H1 (cell line): ENCODE measurements around the gene PGBD5. TPM values are rescaled to one million over a fixed set of nuclear protein-coding genes. Genes with fewer than 3 reads are reported as not detected.

Source experiments
- CTCF ChIA-PET: fragments of 300-600 bp; sonication (Branson Sonifier 250); formaldehyde crosslinking; loops from one replicate; lab custom pipeline; 2021; ENCODE audit not compliant: partially characterized antibody; lab: Charles Lee
- POLR2A ChIA-PET: fragments of 300-600 bp; sonication (Branson Sonifier 250); formaldehyde crosslinking; loops from one replicate; lab custom pipeline; 2021; ENCODE audit warnings: inconsistent platforms; ENCODE audit not compliant: partially characterized antibody; lab: Charles Lee
- DNase-seq, 2 experiments: peaks; one replicate each; pipeline versions ENCODE4 v3.0.0 to v3.0.0-alpha.2; 2010 to 2022; ENCODE audit warnings: low spot score in 2 of 2, low read depth in 1 of 2, mixed read lengths in 1 of 2
- FAIRE-seq: peaks from 2 replicates; lab custom pipeline; 2011; peaks lifted over from hg19 to GRCh38; lab: Jason Lieb, UNC
- H2AFZ ChIP-seq: 2 replicates; pipeline ENCODE4 v1.8.1; 2012; ENCODE audit warnings: low read length, inconsistent platforms
- H2AK5ac ChIP-seq: 2 replicates; pipeline ENCODE4 v1.6.1; 2013; ENCODE audit warnings: low read depth, low read length
- H2BK120ac ChIP-seq: replicated peaks from 2 replicates; pipeline ENCODE3; 2013; ENCODE audit warnings: low read depth, low read length, inconsistent platforms
- H2BK12ac ChIP-seq: 2 replicates; pipeline ENCODE4 v1.6.1; 2013; ENCODE audit warnings: low read depth, low read length
- H2BK15ac ChIP-seq: 2 replicates; pipeline ENCODE4 v1.6.1; 2013; ENCODE audit warnings: low read length
- H2BK20ac ChIP-seq: 2 replicates; pipeline ENCODE4 v1.6.1; 2013; ENCODE audit warnings: low read length
- H2BK5ac ChIP-seq: 2 replicates; pipeline ENCODE4 v1.6.1; 2013; ENCODE audit warnings: low read depth, low read length
- H3K14ac ChIP-seq: 2 replicates; pipeline ENCODE4 v1.6.1; 2013; ENCODE audit warnings: inconsistent platforms; ENCODE audit not compliant: insufficient read length
- H3K18ac ChIP-seq: 2 replicates; pipeline ENCODE4 v1.6.1; 2013; ENCODE audit warnings: low read length; ENCODE audit errors: extremely low read depth
- H3K23ac ChIP-seq: 2 replicates; pipeline ENCODE4 v1.6.1; 2013; ENCODE audit warnings: inconsistent platforms; ENCODE audit not compliant: insufficient read length
- H3K23me2 ChIP-seq: 2 replicates; pipeline ENCODE4 v1.6.1; 2013; ENCODE audit warnings: low read depth, low read length
- H3K27ac ChIP-seq: 2 replicates; pipeline ENCODE4 v1.6.1; 2011; ENCODE audit warnings: low read depth, low read length, inconsistent platforms
- H3K27me3 ChIP-seq, 4 experiments: replicated peaks in 1 of 4; 1 replicate in 1 of 4; 2 replicates in 3 of 4; pipeline versions ENCODE4 v1.6.1 to v1.8.1; 2011 to 2013; ENCODE audit warnings: low read length in 3 of 4, mild to moderate bottlenecking in 3 of 4, inconsistent platforms in 2 of 4, mixed read lengths in 2 of 4, moderate library complexity in 1 of 4; ENCODE audit not compliant: control insufficient read depth in 3 of 4, insufficient read depth in 3 of 4; ENCODE audit errors: extremely low read depth in 1 of 4
- H3K36me3 ChIP-seq, 4 experiments: 2 replicates each; pipeline versions ENCODE4 v1.6.1 to v1.8.1; 2011 to 2013; ENCODE audit warnings: mild to moderate bottlenecking in 4 of 4, low read length in 3 of 4, moderate library complexity in 2 of 4, control low read depth in 1 of 4, inconsistent platforms in 1 of 4; ENCODE audit not compliant: insufficient read depth in 4 of 4, control insufficient read depth in 2 of 4
- H3K4ac ChIP-seq: replicated peaks from 2 replicates; pipeline ENCODE3; 2013; ENCODE audit warnings: low read length, low read depth, mixed read lengths, inconsistent platforms; ENCODE audit not compliant: insufficient read length
- H3K4me1 ChIP-seq, 4 experiments: replicated peaks in 1 of 4; 1 replicate in 1 of 4; 2 replicates in 3 of 4; pipeline versions ENCODE4 v1.6.1 to v1.8.1; 2011 to 2013; ENCODE audit warnings: low read length in 3 of 4, inconsistent platforms in 2 of 4, mixed read lengths in 1 of 4; ENCODE audit not compliant: insufficient read depth in 4 of 4, control insufficient read depth in 3 of 4
- H3K4me2 ChIP-seq, 2 experiments: 2 replicates each; pipeline versions ENCODE4 v1.6.1 to v1.8.1; 2011 to 2013; ENCODE audit warnings: low read depth in 2 of 2, low read length in 2 of 2, control low read depth in 1 of 2, inconsistent platforms in 1 of 2, mild to moderate bottlenecking in 1 of 2; ENCODE audit not compliant: insufficient read depth in 1 of 2
- H3K4me3 ChIP-seq, 4 experiments: fragments of 200-600, 300-600 bp in 1 of 4; sonication (generic), shearing (Covaris generic), sonication (Bioruptor Twin) in 1 of 4; 2 replicates each; pipeline versions ENCODE4 v1.5.1 to v1.8.1; 2011 to 2016; ENCODE audit warnings: low read length in 4 of 4, low read depth in 3 of 4, control low read depth in 2 of 4, inconsistent platforms in 2 of 4, mild to moderate bottlenecking in 2 of 4, mixed read lengths in 1 of 4, moderate library complexity in 1 of 4; ENCODE audit not compliant: insufficient read depth in 2 of 4; ENCODE audit errors: extremely low read depth in 1 of 4
- H3K56ac ChIP-seq: replicated peaks from 2 replicates; pipeline ENCODE3; 2013; ENCODE audit warnings: low read depth, mild to moderate bottlenecking, mixed read lengths, low read length, inconsistent platforms; ENCODE audit not compliant: insufficient read length
- H3K79me1 ChIP-seq: 2 replicates; pipeline ENCODE4 v1.6.1; 2013; ENCODE audit warnings: low read depth, low read length, control low read depth
- H3K79me2 ChIP-seq, 2 experiments: 2 replicates each; pipeline versions ENCODE4 v1.6.1 to v1.8.1; 2012 to 2013; ENCODE audit warnings: low read length in 2 of 2, mild to moderate bottlenecking in 2 of 2, inconsistent platforms in 1 of 2; ENCODE audit not compliant: insufficient read depth in 2 of 2, control insufficient read depth in 1 of 2
- H3K9ac ChIP-seq, 4 experiments: replicated peaks in 1 of 4; 1 replicate in 1 of 4; 2 replicates in 3 of 4; pipeline versions ENCODE4 v1.6.1 to v1.8.1; 2011 to 2013; ENCODE audit warnings: low read depth in 3 of 4, low read length in 3 of 4, control low read depth in 2 of 4, mild to moderate bottlenecking in 2 of 4, moderate library complexity in 2 of 4, inconsistent platforms in 1 of 4; ENCODE audit errors: extremely low read depth in 1 of 4
- H3K9me3 ChIP-seq, 2 experiments: 2 replicates each; pipeline versions ENCODE4 v1.6.1 to v1.8.1; 2012 to 2013; ENCODE audit warnings: mild to moderate bottlenecking in 2 of 2, moderate library complexity in 2 of 2, control low read depth in 1 of 2, inconsistent platforms in 1 of 2, low read depth in 1 of 2, low read length in 1 of 2, mixed read lengths in 1 of 2; ENCODE audit not compliant: insufficient read depth in 2 of 2
- H4K20me1 ChIP-seq, 2 experiments: replicated peaks in 1 of 2; 2 replicates each; pipeline versions ENCODE3 to v1.8.1; 2011 to 2013; ENCODE audit warnings: inconsistent platforms in 2 of 2, low read length in 2 of 2, mild to moderate bottlenecking in 1 of 2; ENCODE audit not compliant: insufficient read depth in 2 of 2, control insufficient read depth in 1 of 2
- H4K5ac ChIP-seq: 2 replicates; pipeline ENCODE4 v1.6.1; 2013; ENCODE audit warnings: low read length, low read depth, mixed read lengths, inconsistent platforms; ENCODE audit not compliant: insufficient read length
- H4K8ac ChIP-seq: 2 replicates; pipeline ENCODE4 v1.8.0; 2013; ENCODE audit warnings: mild to moderate bottlenecking, moderate library complexity, low read length, inconsistent platforms; ENCODE audit not compliant: insufficient read depth; ENCODE audit errors: extremely low read depth
- H4K91ac ChIP-seq: replicated peaks from 2 replicates; pipeline ENCODE3; 2013; ENCODE audit warnings: low read length, mixed read lengths, inconsistent platforms; ENCODE audit not compliant: insufficient read length
- ASH2L ChIP-seq: fragments of 200-600, 300-600 bp; sonication (generic); IDR thresholded peaks from one replicate; pipeline ENCODE4 v1.7.1; 2017; ENCODE audit warnings: low read length
- RFX5 ChIP-seq: IDR thresholded peaks from 2 replicates; pipeline ENCODE4 v1.6.1; 2011; ENCODE audit warnings: low read depth, low read length, improper control_type of control experiment, borderline replicate concordance
- SP4 ChIP-seq: IDR thresholded peaks from 2 replicates; pipeline ENCODE4 v1.6.1; 2012; ENCODE audit warnings: low read length, inconsistent platforms
- SRF ChIP-seq: IDR thresholded peaks from 2 replicates; pipeline ENCODE4 v1.6.1; 2011; ENCODE audit warnings: mild to moderate bottlenecking, low read depth, low read length, moderate library complexity
- SUZ12 ChIP-seq: fragments of 200-600 bp; sonication (generic); IDR thresholded peaks from 2 replicates; pipeline ENCODE4 v1.6.1; 2012; ENCODE audit warnings: mild to moderate bottlenecking, inconsistent platforms, low read length, moderate library complexity, mixed read lengths
- WGBS, 2 experiments: shearing (Covaris generic) in 1 of 2; methylation state at CpG; one replicate each; pipeline versions ENCODE4 v1.1.6 to v1.1.7; 2013 to 2015; ENCODE audit warnings: low lambda C conversion rate in 2 of 2, mixed read lengths in 2 of 2, inconsistent platforms in 1 of 2, low coverage in 1 of 2, missing lambda C conversion rate in 1 of 2; ENCODE audit not compliant: insufficient replicate concordance in 2 of 2, insufficient coverage in 1 of 2, insufficient read length in 1 of 2; ENCODE audit errors: extremely low coverage in 1 of 2, missing lambda C conversion rate in 1 of 2; 5-methylcytosine and 5-hydroxymethylcytosine counted together
- polyA plus RNA-seq, 7 experiments: library from polyadenylated mRNA; depleted of rRNA in 3 of 7; stranded (reverse) in 5 of 7; unstranded in 2 of 7; fragments of >200 nt in 5 of 7; fragments of 200-250 nt in 2 of 7; gene quantifications; 1 replicate in 5 of 7; 2 replicates in 1 of 7; 4 replicates in 1 of 7; pipeline versions ENCODE4 v1.2.1 to v1.2.3, GENCODE V29; 2011 to 2013; ENCODE audit warnings: missing spikeins in 2 of 7, mixed read lengths in 2 of 7
- total RNA-seq: library from RNA; stranded (reverse); fragmentation: NEBNext Ultra II Directional; extraction: Animal tissue kit (Norgen Biotek cat#: 25700); gene quantifications from 2 replicates; pipeline ENCODE4 v1.2.1, GENCODE V29; 2021

The PGBD5 gene
- total and polyA plus RNA-seq, 2 of the 8 experiments (the other 6 are each of a cell fraction or from before 2014, with no cell fraction given) = 16.3 to 18.4 TPM

DNA sequence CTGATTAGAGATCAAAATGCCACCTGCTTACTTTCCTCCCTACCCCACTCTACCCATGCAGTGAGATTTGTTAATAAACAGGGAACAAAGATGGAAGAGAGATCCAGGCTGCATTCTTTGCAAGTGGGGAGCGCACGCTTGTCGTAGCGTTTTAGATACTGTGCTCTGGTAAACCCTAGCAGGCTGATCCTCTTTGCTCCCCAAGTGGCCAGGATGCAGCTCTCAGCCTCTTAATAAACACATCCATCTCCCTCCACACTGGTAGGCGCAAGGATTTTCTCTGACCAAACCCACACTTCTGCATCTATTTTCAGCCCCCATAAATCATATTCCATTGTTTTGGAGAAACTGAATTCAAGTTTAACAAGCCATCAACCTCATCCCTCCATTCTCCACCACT lies 2.9 kb downstream of the PGBD5 start:
- Histone ChIP-seq H2BK15ac (no peak overlapping the region), H2AK5ac (no peak overlapping the region), H2BK120ac (no peak overlapping the region), H4K20me1 (peaks cover 6 to 19% of the 10 kb centered on the region in 2 experiments), H4K91ac (no peak overlapping the region), H3K79me1 (peaks cover 4% of the 10 kb centered on the region; the same call in 1 of the 2 replicates), H3K56ac (no peak overlapping the region), H3K9me3 (0 out of 4 replicates have a peak, but pooled peaks cover 0 to 7% of the 10 kb centered on the region in 2 experiments), H3K79me2 (peaks cover 3 to 63% of the 10 kb centered on the region in 2 experiments), H3K4me1 (peaks cover 22 to 45% (median 24%) of the 10 kb centered on the region in 4 experiments), H3K27me3 (peaks cover 0 to 17% (median 13%) of the 10 kb centered on the region in 4 experiments; a peak in 5 of 7 replicates), H3K36me3 (0 out of 8 replicates have a peak, but pooled peaks cover 0 to 3% (median 0%) of the 10 kb centered on the region in 4 experiments), H4K5ac (no peak overlapping the region), H3K18ac (no peak overlapping the region), H2BK5ac (no peak overlapping the region), H3K23ac (no peak overlapping the region), H2BK12ac (no peak overlapping the region), H3K14ac (no peak overlapping the region), H3K4me3 (peak overlapping the region in 1 of 4 experiments; percentile 34; a peak in 2 of 8 replicates), H3K4me2 (peak overlapping the region; percentile 95 to 97; a peak in 3 of 4 replicates), H2AFZ (no peak overlapping the region), H3K9ac (no peak overlapping the region), H3K27ac (no peak overlapping the region), H3K23me2 (peaks cover 18% of the 10 kb centered on the region; the same call in 1 of the 2 replicates), H2BK20ac (no peak overlapping the region), H3K4ac (no peak overlapping the region), H4K8ac (no peak overlapping the region)
- CTCF ChIA-PET = interaction anchor here (1.0 to 1.5 kb wide), 4 partner anchors 12 to 431 kb away, joined by 3 to 4 read pairs (median 3); no protein-coding TSS in a partner anchor
- TF ChIP-seq SUZ12 = no peak
- TF ChIP-seq RFX5 = no peak
- no peak for TF ChIP-seq SP4
- TF ChIP-seq ASH2L = no peak
- TF ChIP-seq SRF = no peak
- DNase-seq (no peak), FAIRE-seq (no peak)
- POLR2A ChIA-PET = interaction anchor here (1.2 to 1.7 kb wide), 4 partner anchors 9 to 146 kb away, joined by 3 to 5 read pairs (median 4); no protein-coding TSS in a partner anchor
- 56% methylated on average over 5 of the region's 5 CpGs; no CpG with 5 or more reads in 1 of the 2 experiments for WGBS, 2 experiments
